Pons (tissue), 1 donor: ENCODE measurements around the gene TRPM4.

Source experiments
- DNase-seq: peaks from one replicate; pipeline ENCODE4 v3.0.0-alpha.2; 2016; ENCODE audit warnings: low spot score

The TRPM4 gene

GRCh38 chr19:49231804-49232203 lies 74.2 kb downstream of the TRPM4 start:
- DNase-seq, result no peak

DNA sequence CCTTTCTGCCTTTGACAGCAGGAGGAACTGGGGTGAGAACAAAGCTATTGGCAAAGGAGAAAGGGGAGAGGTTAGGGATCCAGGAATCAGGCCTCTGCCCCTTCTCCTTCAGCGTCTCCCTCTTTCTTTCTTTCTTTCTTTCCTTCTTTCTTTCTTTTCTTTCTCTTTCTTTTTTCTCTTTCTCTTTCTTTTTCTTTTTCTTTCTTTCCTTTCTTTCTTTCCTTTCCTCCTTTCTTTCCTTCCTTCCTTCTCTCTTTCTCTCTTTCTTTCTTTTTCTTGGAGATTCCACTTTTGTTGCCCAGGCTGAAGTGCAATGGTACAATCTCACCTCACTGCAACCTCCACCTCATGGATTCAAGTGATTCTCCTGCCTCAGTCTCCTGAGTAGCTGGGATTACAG lies 75.6 kb downstream of the TRPM4 start:
- DNase-seq, result no peak

GRCh38 chr19:49241769-49242168 lies 84.2 kb downstream of the TRPM4 start:
- no peak for DNase-seq

DNA sequence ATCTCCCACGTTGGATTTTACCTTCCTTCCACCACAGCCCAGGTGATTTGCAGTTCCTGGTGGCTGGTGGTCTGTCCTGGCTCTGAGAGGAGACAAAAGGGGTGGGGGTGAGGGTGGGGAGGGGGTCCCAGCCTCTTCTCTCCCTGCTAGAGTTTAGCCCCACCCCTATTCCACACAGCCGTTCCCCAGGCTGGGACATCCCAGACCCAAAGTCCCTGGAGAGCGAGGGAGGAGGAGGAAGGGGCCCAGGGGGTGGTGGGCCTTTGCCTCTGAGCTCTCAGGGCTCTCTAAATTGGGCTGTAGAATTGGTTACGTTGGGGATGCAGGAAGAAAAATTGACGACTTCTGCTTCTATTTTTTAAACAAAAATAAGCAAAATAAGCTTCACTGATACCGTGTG lies 85.5 kb downstream of the TRPM4 start:
- DNase-seq, result no peak

DNA sequence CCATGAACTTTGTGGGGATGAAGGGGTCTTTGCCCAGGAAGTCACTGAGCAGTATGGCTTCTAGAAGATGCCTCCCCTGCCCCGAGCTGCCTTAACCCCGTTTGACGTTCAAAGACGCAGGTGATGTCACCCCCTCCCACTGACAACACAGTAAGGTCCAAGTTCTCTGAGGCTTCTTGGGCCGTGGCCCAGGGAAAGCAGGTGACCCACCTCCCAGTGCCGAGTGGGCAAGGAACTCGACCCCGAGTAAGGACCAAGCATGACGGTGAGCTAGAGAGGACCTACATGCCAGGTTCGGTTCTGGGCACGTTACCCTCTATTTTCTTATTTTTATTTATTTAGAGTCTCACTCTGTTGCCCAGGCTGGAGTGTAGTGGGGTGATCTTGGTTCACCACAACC lies 86.1 kb downstream of the TRPM4 start:
- DNase-seq, result no peak

- DNase-seq, result no peak
Measured at GRCh38 chr19:49244256-49244655, 86.7 kb downstream of the TRPM4 start.

- DNase-seq, result no peak
Measured at GRCh38 chr19:49247676-49248075, 90.1 kb downstream of the TRPM4 start.

GRCh38 chr19:49249933-49250332 lies 92.3 kb downstream of the TRPM4 start:
- DNase-seq, result no peak

GRCh38 chr19:49255674-49256073 lies 98.1 kb downstream of the TRPM4 start:
- DNase-seq, result no peak

DNA sequence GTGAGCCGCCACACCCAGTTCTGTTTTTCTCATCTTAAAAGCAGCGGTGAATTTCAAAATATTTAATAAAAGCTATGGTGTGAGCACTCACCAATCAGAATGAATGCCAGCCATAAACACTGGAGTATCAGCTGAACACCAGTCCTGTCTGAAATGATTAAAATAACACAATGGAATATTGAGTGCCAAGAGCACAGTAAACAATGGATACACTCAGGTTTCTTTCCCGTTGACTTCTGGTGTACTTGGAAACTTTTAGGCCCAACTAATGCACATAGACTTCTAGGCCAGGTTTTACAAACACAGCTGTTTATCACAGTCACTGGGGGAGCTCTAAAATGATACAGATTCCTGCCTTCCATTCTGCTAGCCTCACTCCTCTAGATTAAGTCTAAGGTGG lies 99.1 kb downstream of the TRPM4 start:
- DNase-seq, result no peak
